Caco-2 (cell line): ENCODE results near the gene HOXA7. TPM values are rescaled to one million over a fixed set of nuclear protein-coding genes. Genes with fewer than 3 reads are reported as not detected.

ENCODE experiments used
- BruUV-seq: library from RNA; stranded (reverse); fragments of 400-500 nt; replicated peaks from 2 replicates; lab custom pipeline; 2021; lab: Mats Ljungman, UMichigan
- CTCF ChIA-PET: fragments of 300-600 bp; sonication (Branson Sonifier 250); formaldehyde crosslinking; loops from one replicate; lab custom pipeline; 2022; ENCODE audit warnings: antibody characterized with exemption; lab: Charles Lee
- POLR2A ChIA-PET: fragments of 300-600 bp; sonication (Branson Sonifier 250); formaldehyde crosslinking; loops from one replicate; lab custom pipeline; 2022; ENCODE audit warnings: antibody characterized with exemption; lab: Charles Lee
- DNase-seq, 2 experiments: peaks; one replicate each; pipeline versions ENCODE4 v3.0.0 to v3.0.0-alpha.2; 2020 to 2022
- H3K27me3 ChIP-seq: replicated peaks from 2 replicates; pipeline ENCODE4 v1.6.0; 2011; ENCODE audit warnings: low read length; ENCODE audit not compliant: control insufficient read depth, insufficient read depth
- H3K36me3 ChIP-seq: 2 replicates; pipeline ENCODE4 v1.5.1; 2011; ENCODE audit warnings: low read length; ENCODE audit not compliant: control insufficient read depth, insufficient read depth
- H3K4me1 ChIP-seq: fragments of 250-450 bp; sonication (Bioruptor Pico); 2 replicates; pipeline ENCODE4 v1.5.1; 2020; ENCODE audit warnings: mild to moderate bottlenecking
- H3K4me3 ChIP-seq: 2 replicates; pipeline ENCODE4 v1.5.1; 2011; ENCODE audit warnings: low read depth, mild to moderate bottlenecking, control low read depth, low read length
- H3K9me3 ChIP-seq: fragments of 250-450 bp; sonication (Bioruptor Pico); 2 replicates; pipeline ENCODE4 v1.5.1; 2020; ENCODE audit warnings: mild to moderate bottlenecking, moderate library complexity
- H3K27ac Mint-ChIP-seq: one replicate; pipeline ENCODE4 v1.8.0; 2022; ENCODE audit warnings: mixed read lengths; ENCODE audit not compliant: unreplicated experiment
- H3K27me3 Mint-ChIP-seq: one replicate; pipeline ENCODE4 v1.8.0; 2022; ENCODE audit warnings: mixed read lengths; ENCODE audit not compliant: insufficient read depth, unreplicated experiment
- H3K36me3 Mint-ChIP-seq: one replicate; pipeline ENCODE4 v1.8.0; 2022; ENCODE audit warnings: mild to moderate bottlenecking, mixed read lengths; ENCODE audit not compliant: insufficient read depth, unreplicated experiment
- H3K4me1 Mint-ChIP-seq: one replicate; pipeline ENCODE4 v1.8.0; 2022; ENCODE audit warnings: low read depth, mixed read lengths; ENCODE audit not compliant: unreplicated experiment
- H3K4me3 Mint-ChIP-seq: one replicate; pipeline ENCODE4 v1.8.0; 2022; ENCODE audit warnings: mild to moderate bottlenecking, moderate library complexity, mixed read lengths; ENCODE audit not compliant: unreplicated experiment
- H3K9me3 Mint-ChIP-seq: one replicate; pipeline ENCODE4 v1.8.0; 2022; ENCODE audit warnings: mixed read lengths; ENCODE audit not compliant: unreplicated experiment
- intact Hi-C: fragments of 100-400 bp; cut with micrococcal nuclease; formaldehyde crosslinking; loops from one replicate; pipeline ENCODE4 v1.10.0; 2022; ENCODE audit not compliant: unreplicated experiment
- total RNA-seq: library from RNA; stranded (reverse); gene quantifications from 2 replicates; pipeline ENCODE4 v1.2.3, GENCODE V29; 2022
- TF ChIP-seq, protein P1 (sequence below), 2 experiments: fragments of 200-600 bp in 1 of 2; IDR thresholded peaks; 1 replicate in 1 of 2; 2 replicates in 1 of 2; pipeline versions ENCODE4 v1.5.1 to v1.8.0; 2011 to 2022; ENCODE audit warnings: antibody characterized with exemption in 1 of 2, control low read depth in 1 of 2, inconsistent platforms in 1 of 2, low read depth in 1 of 2, low read length in 1 of 2, mild to moderate bottlenecking in 1 of 2, moderate library complexity in 1 of 2; ENCODE audit not compliant: insufficient read depth in 1 of 2, severe bottlenecking in 1 of 2, unreplicated experiment in 1 of 2

Gene HOXA7
- total RNA-seq, 1 experiment from 2014 or later: 19.9 TPM

DNA sequence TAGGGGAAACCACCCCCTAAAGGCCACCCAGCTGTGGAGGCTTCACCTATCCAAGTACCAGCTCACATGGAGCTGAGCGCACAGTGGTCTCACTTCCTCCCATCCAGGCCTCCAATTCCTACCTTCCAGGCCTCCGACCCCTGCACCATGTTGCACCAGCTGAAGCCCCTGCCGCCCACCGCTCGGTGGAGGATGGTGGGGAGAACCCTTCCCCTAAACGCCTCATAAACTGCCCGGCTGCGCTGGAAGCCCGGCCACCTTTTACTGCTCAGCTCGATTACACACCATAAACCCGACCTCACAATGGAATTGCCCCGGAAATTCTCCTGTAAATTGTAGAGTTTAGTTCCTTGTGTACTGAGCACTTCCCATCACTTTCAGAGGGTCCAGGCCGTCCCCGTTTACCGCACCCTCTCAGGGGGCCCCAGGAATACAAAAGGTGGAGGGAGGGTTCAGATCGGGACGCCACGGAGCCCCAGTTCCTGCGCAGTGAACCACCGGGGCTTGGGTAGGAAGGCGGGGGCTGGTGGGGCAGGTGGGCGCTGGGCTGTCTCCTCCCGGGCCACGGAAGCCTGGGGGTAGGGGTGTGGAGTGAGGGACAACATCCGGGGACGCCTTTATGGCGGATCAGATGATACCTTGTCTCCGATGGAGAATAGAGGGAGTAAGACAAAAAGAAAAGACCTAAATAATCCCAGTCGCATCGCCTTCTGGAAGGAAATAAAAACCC lies 1.4 kb upstream of the HOXA7 start:
- Mint-ChIP-seq H3K4me1 (peaks cover 7% of the 10 kb centered on the region), H3K9me3 (no peaks in the 10 kb centered on the region), H3K36me3 (peaks cover 20% of the 10 kb centered on the region), H3K4me3 (peak overlapping the region; percentile 93), H3K27me3 (no peaks in the 10 kb centered on the region), H3K27ac (no peak overlapping the region)
- Histone ChIP-seq H3K36me3 (no peaks in the 10 kb centered on the region; the same call in 1 of the 2 replicates), H3K4me3 (no peak overlapping the region), H3K27me3 (no peaks in the 10 kb centered on the region), H3K9me3 (no peaks in the 10 kb centered on the region), H3K4me1 (peaks cover 7% of the 10 kb centered on the region)
- TF ChIP-seq, protein P1, sequence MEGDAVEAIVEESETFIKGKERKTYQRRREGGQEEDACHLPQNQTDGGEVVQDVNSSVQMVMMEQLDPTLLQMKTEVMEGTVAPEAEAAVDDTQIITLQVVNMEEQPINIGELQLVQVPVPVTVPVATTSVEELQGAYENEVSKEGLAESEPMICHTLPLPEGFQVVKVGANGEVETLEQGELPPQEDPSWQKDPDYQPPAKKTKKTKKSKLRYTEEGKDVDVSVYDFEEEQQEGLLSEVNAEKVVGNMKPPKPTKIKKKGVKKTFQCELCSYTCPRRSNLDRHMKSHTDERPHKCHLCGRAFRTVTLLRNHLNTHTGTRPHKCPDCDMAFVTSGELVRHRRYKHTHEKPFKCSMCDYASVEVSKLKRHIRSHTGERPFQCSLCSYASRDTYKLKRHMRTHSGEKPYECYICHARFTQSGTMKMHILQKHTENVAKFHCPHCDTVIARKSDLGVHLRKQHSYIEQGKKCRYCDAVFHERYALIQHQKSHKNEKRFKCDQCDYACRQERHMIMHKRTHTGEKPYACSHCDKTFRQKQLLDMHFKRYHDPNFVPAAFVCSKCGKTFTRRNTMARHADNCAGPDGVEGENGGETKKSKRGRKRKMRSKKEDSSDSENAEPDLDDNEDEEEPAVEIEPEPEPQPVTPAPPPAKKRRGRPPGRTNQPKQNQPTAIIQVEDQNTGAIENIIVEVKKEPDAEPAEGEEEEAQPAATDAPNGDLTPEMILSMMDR (IDR thresholded peaks at IDR 0.05; ENCODE audit: insufficient read depth in 1 of 2, low read depth in 1 of 2, low read length in 1 of 2, severe bottlenecking in 1 of 2, unreplicated experiment in 1 of 2): no peak
- CTCF ChIA-PET: interaction anchor here (1.3 kb wide), 1 partner anchor 10 kb away, joined by 5 read pairs; no protein-coding TSS in a partner anchor
- intact Hi-C loops: no loop called here
- POLR2A ChIA-PET: no interaction called here
- BruUV-seq: no TSS peak
- peak in 1 of 2 experiments; percentile 29 for DNase-seq

- H3K27me3 ChIP-seq: no peaks in the 10 kb centered on the region
- H3K4me1 Mint-ChIP-seq: peaks cover 7% of the 10 kb centered on the region
- no peaks in the 10 kb centered on the region; the same call in 1 of the 2 replicates for H3K36me3 ChIP-seq
- TF ChIP-seq, protein P1 (IDR thresholded peaks at IDR 0.05; ENCODE audit: insufficient read depth in 1 of 2, low read depth in 1 of 2, low read length in 1 of 2, severe bottlenecking in 1 of 2, unreplicated experiment in 1 of 2): no peak
- peak overlapping the region; percentile 49 for H3K4me3 ChIP-seq
- CTCF ChIA-PET: interaction anchor here (0.6 to 1.3 kb wide), 9 partner anchors 9 to 1295 kb away, joined by 3 to 6 read pairs (median 4); partner anchors contain the start of gene HOXA4
- H3K9me3 Mint-ChIP-seq: no peaks in the 10 kb centered on the region
- H3K4me1 ChIP-seq: peaks cover 7% of the 10 kb centered on the region
- peak overlapping the region; percentile 93 for H3K27ac Mint-ChIP-seq
- DNase-seq: peak in 1 of 2 experiments; percentile 34
- peaks cover 20% of the 10 kb centered on the region for H3K36me3 Mint-ChIP-seq
- H3K9me3 ChIP-seq: no peaks in the 10 kb centered on the region
- POLR2A ChIA-PET: interaction anchor here (0.6 to 1.0 kb wide), 3 partner anchors 61 to 1096 kb away, joined by 5 to 6 read pairs (median 6); partner anchors contain the start of genes HOXA1 and SKAP2
- no TSS peak for BruUV-seq
- intact Hi-C loops: no loop called here
- H3K4me3 Mint-ChIP-seq: peak overlapping the region; percentile 93
- H3K27me3 Mint-ChIP-seq: no peaks in the 10 kb centered on the region
Measured at GRCh38 chr7:27156916-27157701, 634 bp upstream of the HOXA7 start.
